ENCODE data around the gene CAPZB.

The CAPZB gene

DNA sequence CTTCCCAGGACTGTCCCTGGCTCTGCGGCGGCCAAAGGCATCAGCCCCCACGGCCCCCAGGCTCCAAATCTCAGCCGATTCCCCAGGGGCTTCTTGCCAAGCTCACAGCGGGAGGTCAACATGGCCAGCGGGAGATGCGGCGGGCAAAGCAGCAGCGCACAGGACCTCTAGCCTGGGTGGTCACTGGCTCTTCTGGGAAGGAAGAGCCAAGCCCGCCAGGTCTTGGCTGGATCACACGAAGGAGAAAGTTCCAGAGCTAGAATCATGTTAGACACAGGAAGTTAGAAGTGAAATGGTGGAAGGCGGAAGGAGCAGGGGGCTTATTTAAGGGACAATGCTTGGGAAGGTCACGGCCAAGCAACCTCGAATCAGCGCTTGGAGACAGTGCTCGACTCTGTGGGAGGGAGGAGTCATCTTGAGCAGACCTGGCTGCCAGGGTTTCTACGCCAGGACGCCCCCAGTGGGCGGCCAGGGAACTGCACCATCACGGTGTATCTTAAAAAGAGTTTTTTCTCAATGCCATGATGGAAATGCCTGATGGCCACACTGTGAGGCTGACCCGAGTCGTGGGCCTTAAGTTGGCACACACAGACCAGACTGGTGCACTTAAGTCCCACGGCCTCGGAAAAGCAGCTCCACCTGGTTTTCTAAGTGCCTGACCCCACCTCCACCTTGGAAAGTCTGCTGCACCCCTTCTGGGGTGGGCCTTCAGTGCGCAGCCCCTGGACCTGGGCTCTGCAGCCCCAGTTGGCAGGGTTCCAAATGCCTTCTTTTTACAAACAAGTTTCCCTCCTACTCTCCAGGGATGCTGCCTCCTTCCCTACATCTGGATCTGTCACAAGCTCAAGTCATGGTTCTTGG, 143.9 kb downstream of the CAPZB start:
- H3K4me1 ChIP-seq (ENCODE audit: control insufficient read depth, insufficient read depth, low read length) = peaks cover 14% of the 10 kb centered on the region
- no peaks in the 10 kb centered on the region for H3K9me3 ChIP-seq (ENCODE audit: control insufficient read depth, insufficient read depth, low read length)
- H3K36me3 ChIP-seq (ENCODE audit: control insufficient read depth, insufficient read depth, low read length) = peaks cover 45% of the 10 kb centered on the region
- H3K27ac ChIP-seq (ENCODE audit: low read depth, low read length) = peak overlapping the region; percentile 29
- H3K4me3 ChIP-seq (ENCODE audit: low read depth, low read length) = no peak overlapping the region
- no peaks in the 10 kb centered on the region for H3K27me3 ChIP-seq (ENCODE audit: control insufficient read depth, insufficient read depth, low read length)
- H3K9ac ChIP-seq (ENCODE audit: low read depth, low read length) = no peak overlapping the region

DNA sequence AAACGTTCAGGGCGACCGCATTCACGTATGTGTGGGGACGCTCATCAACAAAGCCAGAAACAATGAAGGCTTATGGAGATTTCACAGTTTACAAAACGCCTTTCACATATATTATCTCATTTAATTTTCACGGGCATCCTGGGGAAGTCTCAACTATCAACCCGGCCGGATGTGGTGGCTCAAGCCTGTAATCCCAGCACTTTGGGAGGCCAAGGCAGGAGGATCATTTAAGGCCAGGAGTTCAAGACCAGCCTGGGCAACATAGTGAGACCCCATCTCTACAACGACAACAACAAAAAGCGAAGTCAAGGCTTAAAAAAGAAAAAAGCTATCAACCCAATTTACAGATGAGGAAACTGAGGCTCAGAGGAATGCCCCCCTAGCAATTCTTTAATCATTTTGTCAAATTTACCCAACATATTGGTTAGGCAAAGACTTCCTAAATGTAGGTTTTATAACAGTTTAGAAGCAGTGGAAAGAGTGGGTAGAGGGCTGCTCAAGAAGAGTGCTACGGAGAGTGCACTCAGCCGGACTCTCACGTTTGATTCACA, 144.9 kb downstream of the CAPZB start:
- H3K9ac ChIP-seq (ENCODE audit: low read depth, low read length) = no peak overlapping the region
- peaks cover 14% of the 10 kb centered on the region for H3K4me1 ChIP-seq (ENCODE audit: control insufficient read depth, insufficient read depth, low read length)
- H3K4me3 ChIP-seq (ENCODE audit: low read depth, low read length) = no peak overlapping the region
- H3K27ac ChIP-seq (ENCODE audit: low read depth, low read length) = no peak overlapping the region
- H3K9me3 ChIP-seq (ENCODE audit: control insufficient read depth, insufficient read depth, low read length) = no peaks in the 10 kb centered on the region
- H3K27me3 ChIP-seq (ENCODE audit: control insufficient read depth, insufficient read depth, low read length) = no peaks in the 10 kb centered on the region
- peaks cover 39% of the 10 kb centered on the region for H3K36me3 ChIP-seq (ENCODE audit: control insufficient read depth, insufficient read depth, low read length)

DNA sequence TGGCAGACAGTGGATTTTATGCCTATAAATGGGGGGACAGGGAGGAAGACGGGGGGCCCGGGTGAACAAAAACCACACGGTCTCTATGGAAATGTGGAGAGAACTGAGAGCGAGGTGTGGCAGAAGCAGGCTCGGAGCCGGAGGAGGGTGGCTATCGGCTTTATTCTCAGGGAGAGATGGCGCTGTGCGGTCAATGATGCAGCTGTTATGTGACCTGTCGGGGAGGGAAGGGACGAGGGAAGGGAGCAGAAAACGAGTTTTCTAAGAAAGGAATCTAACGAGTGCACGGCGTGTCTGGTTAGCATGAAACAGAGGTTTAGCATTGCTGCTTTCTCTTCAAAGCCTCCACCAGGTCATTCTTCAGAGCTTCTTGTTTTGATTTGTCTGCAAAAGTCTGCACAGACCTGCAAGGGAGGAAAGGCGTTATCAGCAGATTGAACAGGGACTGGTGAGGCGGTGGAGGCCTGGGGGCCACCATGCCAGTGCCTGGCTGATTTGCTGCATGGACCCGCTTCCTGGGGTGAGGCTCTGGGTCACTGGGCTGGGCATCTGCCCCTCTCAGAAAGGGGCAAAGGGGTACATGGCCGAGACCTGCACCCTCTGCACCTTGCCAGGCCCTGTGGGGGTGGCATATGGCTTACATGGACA, 146.0 kb downstream of the CAPZB start:
- no peak overlapping the region for H3K4me3 ChIP-seq (ENCODE audit: low read depth, low read length)
- no peak overlapping the region for H3K9ac ChIP-seq (ENCODE audit: low read depth, low read length)
- H3K36me3 ChIP-seq (ENCODE audit: control insufficient read depth, insufficient read depth, low read length) = peaks cover 29% of the 10 kb centered on the region
- H3K27me3 ChIP-seq (ENCODE audit: control insufficient read depth, insufficient read depth, low read length) = no peaks in the 10 kb centered on the region
- H3K9me3 ChIP-seq (ENCODE audit: control insufficient read depth, insufficient read depth, low read length) = no peaks in the 10 kb centered on the region
- H3K27ac ChIP-seq (ENCODE audit: low read depth, low read length) = no peak overlapping the region
- H3K4me1 ChIP-seq (ENCODE audit: control insufficient read depth, insufficient read depth, low read length) = peaks cover 14% of the 10 kb centered on the region

DNA sequence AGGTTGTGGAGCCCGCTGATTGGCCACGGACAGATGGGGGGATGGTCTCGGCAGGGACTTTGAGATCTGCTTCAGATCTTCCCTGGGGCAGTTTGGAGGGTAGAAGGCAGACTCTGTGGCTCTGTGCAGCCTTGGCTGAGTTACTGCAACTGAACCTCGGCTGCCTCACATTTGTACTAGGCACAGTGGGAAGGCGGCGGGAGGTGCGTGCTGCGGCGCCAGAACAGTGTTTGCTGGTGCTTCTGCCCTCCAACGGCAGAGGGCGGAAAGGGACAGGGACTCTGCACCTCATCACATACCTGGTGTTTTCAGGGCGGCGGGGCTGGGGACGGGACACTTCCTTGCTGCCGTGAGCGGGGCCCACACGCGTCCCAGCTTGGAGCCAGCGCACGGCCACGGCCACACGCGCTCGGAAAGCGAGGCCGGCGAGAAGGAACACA, 147.0 kb downstream of the CAPZB start:
- peak overlapping the region; percentile 6 for H3K27ac ChIP-seq (ENCODE audit: low read depth, low read length)
- peaks cover 19% of the 10 kb centered on the region for H3K36me3 ChIP-seq (ENCODE audit: control insufficient read depth, insufficient read depth, low read length)
- H3K27me3 ChIP-seq (ENCODE audit: control insufficient read depth, insufficient read depth, low read length) = no peaks in the 10 kb centered on the region
- H3K4me1 ChIP-seq (ENCODE audit: control insufficient read depth, insufficient read depth, low read length) = peaks cover 14% of the 10 kb centered on the region
- peak overlapping the region; percentile 37 for H3K9ac ChIP-seq (ENCODE audit: low read depth, low read length)
- H3K9me3 ChIP-seq (ENCODE audit: control insufficient read depth, insufficient read depth, low read length) = no peaks in the 10 kb centered on the region
- H3K4me3 ChIP-seq (ENCODE audit: low read depth, low read length) = no peak overlapping the region

DNA sequence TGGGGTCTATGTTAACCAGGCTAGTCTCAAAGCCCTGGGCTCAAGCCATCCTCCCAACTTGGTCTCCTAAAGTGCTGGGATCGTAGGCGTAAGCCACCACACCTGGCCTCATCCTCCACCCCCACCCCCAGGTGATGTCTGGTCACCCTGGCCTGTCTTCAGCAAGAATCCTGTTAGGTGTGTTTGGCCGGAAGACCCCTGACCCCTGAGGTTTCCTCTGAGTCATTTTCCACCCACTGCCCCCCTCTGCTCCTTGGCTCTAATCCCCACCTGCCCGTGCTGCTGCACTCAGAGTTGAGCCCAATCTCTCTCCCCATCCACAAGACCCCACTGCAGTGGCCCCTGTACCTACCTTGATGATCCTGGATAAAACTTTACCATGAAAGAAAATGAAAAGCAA, 148.1 kb downstream of the CAPZB start:
- Histone ChIP-seq H3K9me3 (ENCODE audit: control insufficient read depth, insufficient read depth, low read length) (no peaks in the 10 kb centered on the region), H3K27ac (ENCODE audit: low read depth, low read length) (no peak overlapping the region), H3K9ac (ENCODE audit: low read depth, low read length) (0 out of 2 replicates have a peak overlapping the region, but pooled peaks have one; percentile 37), H3K36me3 (ENCODE audit: control insufficient read depth, insufficient read depth, low read length) (peaks cover 9% of the 10 kb centered on the region), H3K4me3 (ENCODE audit: low read depth, low read length) (no peak overlapping the region), H3K4me1 (ENCODE audit: control insufficient read depth, insufficient read depth, low read length) (peaks cover 14% of the 10 kb centered on the region), H3K27me3 (ENCODE audit: control insufficient read depth, insufficient read depth, low read length) (no peaks in the 10 kb centered on the region)

DNA sequence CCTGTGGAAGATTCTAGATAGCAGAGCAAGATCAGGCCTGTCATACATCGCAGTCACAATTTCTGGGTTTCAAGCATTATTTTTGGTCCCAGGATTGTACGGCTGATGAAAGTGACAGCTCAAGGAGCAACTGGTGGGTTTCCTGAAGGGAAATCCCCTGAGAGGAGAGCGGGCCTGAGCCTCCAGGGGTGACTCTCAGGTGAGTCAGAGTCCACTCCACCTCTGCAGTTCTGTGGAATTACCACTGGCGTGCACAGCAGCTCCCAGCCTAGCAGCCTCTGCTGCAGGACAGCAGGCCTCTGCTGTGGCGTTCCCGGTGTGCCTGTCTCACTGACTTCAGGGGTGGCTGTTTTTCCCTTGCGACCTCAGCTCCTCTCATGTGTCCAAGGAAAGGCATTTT, 148.8 kb downstream of the CAPZB start:
- Histone ChIP-seq H3K4me3 (ENCODE audit: low read depth, low read length) (no peak overlapping the region), H3K4me1 (ENCODE audit: control insufficient read depth, insufficient read depth, low read length) (peaks cover 14% of the 10 kb centered on the region), H3K9me3 (ENCODE audit: control insufficient read depth, insufficient read depth, low read length) (no peaks in the 10 kb centered on the region), H3K27me3 (ENCODE audit: control insufficient read depth, insufficient read depth, low read length) (no peaks in the 10 kb centered on the region), H3K27ac (ENCODE audit: low read depth, low read length) (no peak overlapping the region), H3K36me3 (ENCODE audit: control insufficient read depth, insufficient read depth, low read length) (peaks cover 7% of the 10 kb centered on the region; the same call in 1 of the 2 replicates), H3K9ac (ENCODE audit: low read depth, low read length) (no peak overlapping the region)

DNA sequence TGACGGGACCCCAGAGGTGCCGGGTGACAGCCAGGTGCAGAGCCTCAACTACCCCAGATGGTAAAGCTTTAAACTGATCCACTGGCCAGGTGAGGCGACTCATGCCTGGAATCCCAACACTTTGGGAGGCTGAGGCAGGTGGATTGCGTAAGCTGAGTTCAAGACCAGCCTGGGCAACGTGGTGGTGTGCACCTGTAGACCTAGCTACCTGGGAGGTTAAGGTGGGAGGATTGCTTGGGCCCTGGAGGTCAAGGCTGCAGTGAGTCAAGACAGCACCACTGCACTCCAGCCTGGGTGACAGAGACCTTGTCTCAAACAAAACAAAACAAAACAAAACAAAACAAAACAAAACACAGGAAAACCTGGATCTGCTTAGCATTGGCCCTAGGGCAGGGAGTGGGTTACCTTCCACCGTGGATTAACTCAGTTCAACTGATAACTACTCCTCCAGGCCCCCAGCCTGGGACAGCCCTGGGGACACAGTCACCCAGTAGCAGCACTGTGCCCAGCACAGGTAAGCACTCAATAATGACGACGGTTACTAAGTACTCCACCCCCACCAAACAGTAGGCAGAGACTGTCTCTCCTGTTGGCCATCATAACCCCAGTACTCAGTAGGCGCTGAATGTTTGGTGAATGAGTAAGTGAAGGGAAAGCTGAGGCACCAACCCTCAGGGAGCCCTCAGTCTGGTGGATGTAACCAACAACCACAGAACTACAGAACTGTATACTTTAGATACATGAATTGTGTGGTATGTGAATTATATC, 151.6 kb downstream of the CAPZB start:
- Histone ChIP-seq H3K4me1 (ENCODE audit: control insufficient read depth, insufficient read depth, low read length) (peaks cover 9% of the 10 kb centered on the region), H3K4me3 (ENCODE audit: low read depth, low read length) (no peak overlapping the region), H3K27ac (ENCODE audit: low read depth, low read length) (no peak overlapping the region), H3K9me3 (ENCODE audit: control insufficient read depth, insufficient read depth, low read length) (no peaks in the 10 kb centered on the region), H3K9ac (ENCODE audit: low read depth, low read length) (no peak overlapping the region), H3K27me3 (ENCODE audit: control insufficient read depth, insufficient read depth, low read length) (no peaks in the 10 kb centered on the region), H3K36me3 (ENCODE audit: control insufficient read depth, insufficient read depth, low read length) (peaks cover 1% of the 10 kb centered on the region; the same call in 1 of the 2 replicates)

DNA sequence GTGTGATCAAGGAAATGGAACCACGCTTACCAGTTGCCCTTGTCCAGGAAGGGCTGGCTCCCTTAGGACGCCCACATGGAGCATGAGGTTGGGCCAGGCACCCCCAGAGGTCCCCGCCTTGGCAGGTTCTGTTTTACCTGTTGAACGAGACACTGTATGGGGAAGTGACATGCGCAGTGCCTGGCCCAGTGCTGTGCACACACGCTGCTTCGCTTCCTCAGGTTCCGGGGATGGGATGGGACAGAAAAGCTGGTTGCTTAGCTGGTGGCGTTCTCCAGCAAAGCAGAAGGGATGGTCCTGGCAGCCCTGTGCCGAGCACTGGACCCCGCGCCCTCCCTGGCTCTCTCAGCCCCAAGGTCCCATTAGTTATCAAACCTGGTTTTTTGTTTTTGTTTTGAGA, 152.5 kb downstream of the CAPZB start:
- Histone ChIP-seq H3K36me3 (ENCODE audit: control insufficient read depth, insufficient read depth, low read length) (peaks cover 9% of the 10 kb centered on the region), H3K27ac (ENCODE audit: low read depth, low read length) (no peak overlapping the region), H3K4me1 (ENCODE audit: control insufficient read depth, insufficient read depth, low read length) (peaks cover under 1% of the 10 kb centered on the region), H3K27me3 (ENCODE audit: control insufficient read depth, insufficient read depth, low read length) (no peaks in the 10 kb centered on the region), H3K9me3 (ENCODE audit: control insufficient read depth, insufficient read depth, low read length) (no peaks in the 10 kb centered on the region), H3K4me3 (ENCODE audit: low read depth, low read length) (no peak overlapping the region), H3K9ac (ENCODE audit: low read depth, low read length) (no peak overlapping the region)

DNA sequence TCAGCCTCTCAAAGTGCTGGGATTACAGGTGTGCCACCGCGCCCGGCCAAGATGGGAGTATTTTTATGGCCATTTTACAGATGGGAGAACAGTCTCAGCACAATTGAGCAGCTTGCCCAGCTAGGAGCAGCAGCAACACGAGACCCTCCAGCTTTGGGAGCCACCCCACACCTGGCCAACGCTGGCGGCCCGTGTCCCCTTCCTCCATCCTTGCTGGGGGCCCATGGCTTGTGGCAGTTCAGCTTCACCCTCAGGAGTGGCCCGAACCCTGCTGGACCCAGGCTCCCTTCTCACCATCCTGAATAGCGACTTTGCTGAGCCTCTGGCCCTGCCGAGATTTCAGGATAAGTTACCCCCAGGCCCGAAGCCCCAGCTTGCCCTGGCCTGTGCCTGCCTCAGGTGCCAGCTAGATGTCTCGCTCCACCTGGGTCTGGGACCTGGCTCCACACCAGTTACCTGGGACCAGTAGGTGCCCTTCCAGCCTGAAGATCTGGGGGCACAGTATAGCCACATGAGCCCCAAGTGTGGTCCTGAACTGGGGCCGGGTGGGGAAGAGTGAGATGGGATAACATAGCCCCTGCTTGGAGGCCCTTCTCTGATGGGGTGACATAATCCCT, 154.0 kb downstream of the CAPZB start:
- H3K27me3 ChIP-seq (ENCODE audit: control insufficient read depth, insufficient read depth, low read length) = no peaks in the 10 kb centered on the region
- peaks cover 17% of the 10 kb centered on the region for H3K36me3 ChIP-seq (ENCODE audit: control insufficient read depth, insufficient read depth, low read length)
- H3K4me3 ChIP-seq (ENCODE audit: low read depth, low read length) = no peak overlapping the region
- no peak overlapping the region for H3K9ac ChIP-seq (ENCODE audit: low read depth, low read length)
- H3K27ac ChIP-seq (ENCODE audit: low read depth, low read length) = no peak overlapping the region
- H3K4me1 ChIP-seq (ENCODE audit: control insufficient read depth, insufficient read depth, low read length) = no peaks in the 10 kb centered on the region
- no peaks in the 10 kb centered on the region for H3K9me3 ChIP-seq (ENCODE audit: control insufficient read depth, insufficient read depth, low read length)

DNA sequence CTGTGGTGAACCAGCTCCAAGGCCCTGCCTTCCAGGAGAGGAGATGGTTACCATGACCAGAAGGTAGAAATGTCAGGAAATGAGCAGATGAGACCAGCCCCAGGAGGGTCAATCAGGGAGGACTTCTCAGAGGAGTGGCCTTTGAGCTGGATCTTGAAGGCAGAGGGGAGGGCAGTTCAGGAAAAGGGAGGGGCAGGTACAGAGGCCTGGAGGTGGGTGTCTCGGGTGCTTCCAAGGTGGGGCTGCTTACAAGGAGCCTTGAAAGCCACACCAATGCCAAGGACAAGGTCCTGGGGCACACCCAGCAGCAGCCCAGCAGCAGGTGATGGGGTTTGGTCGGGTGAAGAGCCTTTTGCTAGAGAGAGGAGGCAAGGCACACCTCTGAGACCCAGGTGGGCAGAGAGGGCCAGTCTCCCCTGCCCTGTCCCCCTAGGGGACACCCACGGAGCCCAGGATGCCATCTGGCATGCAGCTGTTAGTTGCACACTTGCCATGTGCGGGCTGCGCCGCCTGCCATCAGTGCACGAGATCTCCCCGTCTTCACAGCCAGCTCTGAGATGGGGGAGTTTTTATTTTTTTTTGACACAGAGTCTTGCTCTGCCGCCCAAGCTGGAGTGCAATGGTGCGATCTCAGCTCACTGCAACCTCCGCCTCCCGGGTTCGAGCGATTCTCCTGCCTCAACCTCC, 154.7 kb downstream of the CAPZB start:
- H3K9me3 ChIP-seq (ENCODE audit: control insufficient read depth, insufficient read depth, low read length) = no peaks in the 10 kb centered on the region
- H3K9ac ChIP-seq (ENCODE audit: low read depth, low read length) = no peak overlapping the region
- no peak overlapping the region for H3K4me3 ChIP-seq (ENCODE audit: low read depth, low read length)
- peaks cover 25% of the 10 kb centered on the region for H3K36me3 ChIP-seq (ENCODE audit: control insufficient read depth, insufficient read depth, low read length)
- H3K27ac ChIP-seq (ENCODE audit: low read depth, low read length) = no peak overlapping the region
- no peaks in the 10 kb centered on the region for H3K27me3 ChIP-seq (ENCODE audit: control insufficient read depth, insufficient read depth, low read length)
- no peaks in the 10 kb centered on the region for H3K4me1 ChIP-seq (ENCODE audit: control insufficient read depth, insufficient read depth, low read length)

Measured in HUES48 (cell line).